Suprapubic skin (tissue), 4 donors: ENCODE measurements around the gene AGO1. TPM values are rescaled to one million over a fixed set of nuclear protein-coding genes. Genes with fewer than 3 reads are reported as not detected.
"Not testable (repeated sequence)": the region's sequence is repeated elsewhere in the genome, so short reads cannot be mapped to it uniquely, and the experiment has no call there.

Experiments used
- DNase-seq, 2 donors: peaks; one replicate each; pipeline ENCODE4 v3.0.0-alpha.2; 2019; ENCODE audit warnings: low spot score in 2 of 2
- H3K27ac ChIP-seq: fragments of 200-600 bp; sonication (generic); one replicate; pipeline ENCODE4 v1.5.1; 2019
- H3K27me3 ChIP-seq: fragments of 200-600 bp; sonication (generic); one replicate; pipeline ENCODE4 v1.5.1; 2019
- H3K36me3 ChIP-seq: fragments of 200-600 bp; sonication (generic); one replicate; pipeline ENCODE4 v1.5.1; 2019
- H3K4me1 ChIP-seq: fragments of 200-600 bp; sonication (generic); one replicate; pipeline ENCODE4 v1.5.1; 2019
- H3K4me3 ChIP-seq: fragments of 200-600 bp; sonication (generic); one replicate; pipeline ENCODE4 v1.5.1; 2019; ENCODE audit warnings: mild to moderate bottlenecking
- H3K9me3 ChIP-seq: fragments of 200-600 bp; sonication (generic); one replicate; pipeline ENCODE4 v1.5.1; 2019
- EP300 ChIP-seq: sonication (generic); formaldehyde crosslinking; IDR thresholded peaks from one replicate; pipeline ENCODE4 v1.6.1; 2017; ENCODE audit warnings: antibody characterized with exemption
- POLR2A ChIP-seq, 2 donors: fragments of 450-650 bp; IDR thresholded peaks; one replicate each; pipeline ENCODE4 v1.6.1; 2017; ENCODE audit warnings: antibody characterized with exemption in 2 of 2, mild to moderate bottlenecking in 2 of 2, moderate library complexity in 2 of 2
- POLR2AphosphoS5 ChIP-seq, 3 donors: sonication (generic); formaldehyde crosslinking; IDR thresholded peaks; one replicate each; pipeline ENCODE4 v1.6.1; 2017; ENCODE audit warnings: antibody characterized with exemption in 3 of 3
- WGBS: methylation state at CpG from one replicate; pipeline ENCODE4 v1.1.5; 2018; 5-methylcytosine and 5-hydroxymethylcytosine counted together
- total RNA-seq, 4 donors: library from RNA; depleted of rRNA; stranded (reverse); fragments of >200 nt; gene quantifications; one replicate each; pipeline ENCODE4 v1.1.0, GENCODE V29; 2016
- TF ChIP-seq, protein P1 (sequence below), 2 donors: fragments of 200-600 bp in 1 of 2; fragments of 450-650 bp in 1 of 2; sonication (generic) in 1 of 2; IDR thresholded peaks; one replicate each; pipeline ENCODE4 v1.5.1; 2016 to 2019; ENCODE audit warnings: antibody characterized with exemption in 2 of 2, mild to moderate bottlenecking in 1 of 2, moderate library complexity in 1 of 2

The AGO1 gene
- total RNA-seq, 4 donors from 2014 or later = 21.6 to 48.4 (median 35.4) TPM

GRCh38 chr1:35866991-35867390 lies 16.0 kb upstream of the AGO1 start:
- Histone ChIP-seq H3K4me3 (no peak overlapping the region), H3K27ac (no peak overlapping the region), H3K4me1 (no peaks in the 10 kb centered on the region), H3K36me3 (no peaks in the 10 kb centered on the region), H3K27me3 (no peaks in the 10 kb centered on the region), H3K9me3 (no peaks in the 10 kb centered on the region)
- TF ChIP-seq, protein P1, sequence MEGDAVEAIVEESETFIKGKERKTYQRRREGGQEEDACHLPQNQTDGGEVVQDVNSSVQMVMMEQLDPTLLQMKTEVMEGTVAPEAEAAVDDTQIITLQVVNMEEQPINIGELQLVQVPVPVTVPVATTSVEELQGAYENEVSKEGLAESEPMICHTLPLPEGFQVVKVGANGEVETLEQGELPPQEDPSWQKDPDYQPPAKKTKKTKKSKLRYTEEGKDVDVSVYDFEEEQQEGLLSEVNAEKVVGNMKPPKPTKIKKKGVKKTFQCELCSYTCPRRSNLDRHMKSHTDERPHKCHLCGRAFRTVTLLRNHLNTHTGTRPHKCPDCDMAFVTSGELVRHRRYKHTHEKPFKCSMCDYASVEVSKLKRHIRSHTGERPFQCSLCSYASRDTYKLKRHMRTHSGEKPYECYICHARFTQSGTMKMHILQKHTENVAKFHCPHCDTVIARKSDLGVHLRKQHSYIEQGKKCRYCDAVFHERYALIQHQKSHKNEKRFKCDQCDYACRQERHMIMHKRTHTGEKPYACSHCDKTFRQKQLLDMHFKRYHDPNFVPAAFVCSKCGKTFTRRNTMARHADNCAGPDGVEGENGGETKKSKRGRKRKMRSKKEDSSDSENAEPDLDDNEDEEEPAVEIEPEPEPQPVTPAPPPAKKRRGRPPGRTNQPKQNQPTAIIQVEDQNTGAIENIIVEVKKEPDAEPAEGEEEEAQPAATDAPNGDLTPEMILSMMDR (IDR thresholded peaks at IDR 0.05) = no peak
- no peak for TF ChIP-seq POLR2A (IDR thresholded peaks at IDR 0.05)
- TF ChIP-seq POLR2AphosphoS5 (IDR thresholded peaks at IDR 0.05) = no peak
- no peak for TF ChIP-seq EP300
- WGBS = 88% methylated on average over 3 of the region's 3 CpGs
- no peak for DNase-seq

GRCh38 chr1:35869245-35869950 lies 13.6 kb upstream of the AGO1 start:
- DNase-seq, H3K4me1 ChIP-seq, H3K36me3 ChIP-seq, H3K4me3 ChIP-seq, H3K9me3 ChIP-seq, H3K27ac ChIP-seq, H3K27me3 ChIP-seq: not testable (repeated sequence)
- 88% methylated on average over 34 of the region's 34 CpGs for WGBS

DNA sequence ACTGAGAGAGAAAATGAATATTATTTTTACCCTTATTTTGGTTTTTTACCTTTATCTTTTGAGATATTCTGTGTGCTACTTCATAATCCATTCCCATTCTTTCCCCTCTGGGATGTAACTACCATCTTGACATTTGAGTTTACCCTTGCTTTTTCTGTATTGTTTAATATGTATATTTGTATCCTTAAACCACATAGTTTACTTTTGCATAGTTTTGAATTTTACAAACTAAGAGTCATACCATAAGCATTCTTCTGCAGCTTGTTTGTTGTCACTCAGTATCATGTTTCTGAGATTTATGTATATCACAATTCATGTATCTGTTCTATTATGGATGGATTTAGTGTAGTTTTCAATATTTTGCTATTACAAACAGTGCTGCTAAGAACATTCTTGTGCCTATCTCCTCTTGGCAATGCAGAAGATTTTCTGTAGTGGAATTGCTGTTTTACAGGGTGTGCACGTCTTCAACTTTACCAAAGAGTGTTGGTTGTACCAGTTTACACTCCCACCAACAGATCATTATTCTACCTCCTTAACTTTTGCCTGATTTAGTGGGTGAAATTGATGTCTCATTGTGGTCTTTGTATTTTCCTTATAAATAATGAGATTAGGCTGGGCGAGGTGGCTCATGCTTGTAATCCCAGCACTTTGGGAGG lies 12.2 kb upstream of the AGO1 start:
- no peaks in the 10 kb centered on the region for H3K27me3 ChIP-seq
- no peaks in the 10 kb centered on the region for H3K4me1 ChIP-seq
- no peaks in the 10 kb centered on the region for H3K9me3 ChIP-seq
- TF ChIP-seq EP300 (no peak), POLR2AphosphoS5 (IDR thresholded peaks at IDR 0.05) (no peak), POLR2A (IDR thresholded peaks at IDR 0.05) (no peak)
- TF ChIP-seq, protein P1 (IDR thresholded peaks at IDR 0.05) = no peak
- WGBS = 95% methylated on average over 2 of the region's 2 CpGs
- H3K27ac ChIP-seq = no peak overlapping the region
- no peak overlapping the region for H3K4me3 ChIP-seq
- H3K36me3 ChIP-seq = no peaks in the 10 kb centered on the region
- no peak for DNase-seq

GRCh38 chr1:35873243-35873750 lies 9.7 kb upstream of the AGO1 start:
- DNase-seq = no peak
- Histone ChIP-seq H3K27me3 (no peaks in the 10 kb centered on the region), H3K36me3 (no peaks in the 10 kb centered on the region), H3K4me3 (no peak overlapping the region), H3K27ac (no peak overlapping the region), H3K9me3 (no peaks in the 10 kb centered on the region), H3K4me1 (no peaks in the 10 kb centered on the region)
- 86% methylated on average over 4 of the region's 4 CpGs for WGBS
- TF ChIP-seq EP300 (no peak), POLR2AphosphoS5 (IDR thresholded peaks at IDR 0.05) (no peak), POLR2A (IDR thresholded peaks at IDR 0.05) (no peak)
- TF ChIP-seq, protein P1 (IDR thresholded peaks at IDR 0.05) = no peak

GRCh38 chr1:35874115-35874514 lies 8.9 kb upstream of the AGO1 start:
- 89% methylated on average over 4 of the region's 4 CpGs for WGBS
- not testable (repeated sequence) for H3K27ac ChIP-seq, H3K9me3 ChIP-seq, H3K36me3 ChIP-seq, H3K4me1 ChIP-seq, H3K27me3 ChIP-seq, DNase-seq, H3K4me3 ChIP-seq

DNA sequence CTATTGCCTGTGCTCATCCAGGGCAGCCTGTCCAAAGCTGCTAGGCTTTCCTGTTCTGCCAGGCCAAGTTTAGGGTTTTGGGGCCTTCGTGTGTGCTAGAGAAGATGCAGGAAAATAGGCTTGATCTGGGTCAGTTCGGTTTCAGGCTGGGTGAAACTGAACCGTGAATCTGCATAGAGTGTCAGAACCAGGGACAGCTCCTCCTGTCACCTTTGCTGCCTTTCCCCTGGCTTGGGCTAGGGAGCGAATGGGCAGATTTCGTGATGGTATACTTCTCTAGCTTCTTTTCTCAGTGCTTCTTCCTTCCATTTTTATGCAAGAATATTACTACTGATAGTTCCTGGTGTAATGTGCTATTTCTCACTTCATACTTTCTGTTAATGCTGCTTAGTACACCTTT lies 6.0 kb upstream of the AGO1 start:
- Histone ChIP-seq H3K36me3 (no peaks in the 10 kb centered on the region), H3K4me1 (no peaks in the 10 kb centered on the region), H3K27ac (no peak overlapping the region), H3K27me3 (no peaks in the 10 kb centered on the region), H3K4me3 (no peak overlapping the region), H3K9me3 (no peaks in the 10 kb centered on the region)
- DNase-seq = no peak
- TF ChIP-seq POLR2AphosphoS5 (IDR thresholded peaks at IDR 0.05) (no peak), POLR2A (IDR thresholded peaks at IDR 0.05) (no peak), EP300 (no peak)
- TF ChIP-seq, protein P1 (IDR thresholded peaks at IDR 0.05) = no peak
- WGBS = 48% methylated on average over 5 of the region's 5 CpGs
